Right forelimb (tissue), 1 donor: ENCODE measurements around the gene PTH2R.
"Not testable (repeated sequence)": the region's sequence is repeated elsewhere in the genome, so short reads cannot be mapped to it uniquely, and the experiment has no call there.

ENCODE experiments used
- DNase-seq: peaks from one replicate; pipeline ENCODE4 v3.0.0-alpha.2; 2018

PTH2R gene

DNA sequence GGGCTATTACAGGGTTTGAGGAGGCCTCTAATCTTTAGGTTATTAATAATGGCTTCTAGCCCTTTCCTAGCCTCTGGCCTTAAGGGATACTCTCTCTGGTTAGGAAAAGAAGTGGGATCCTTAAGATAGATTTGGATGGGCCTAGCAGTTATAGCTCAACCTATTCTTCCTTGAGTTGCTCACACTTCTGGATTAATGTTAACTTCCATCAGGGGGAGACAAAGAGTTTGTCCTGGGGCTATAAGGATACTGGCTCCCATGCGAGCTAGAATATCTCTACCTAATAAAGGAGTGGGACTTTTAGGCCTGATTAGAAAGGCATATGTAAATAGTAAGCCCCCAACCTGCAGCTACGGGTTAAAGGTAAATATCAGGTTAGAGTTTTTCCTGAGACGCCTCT lies 14.3 kb upstream of the PTH2R start:
- no peak for DNase-seq

DNA sequence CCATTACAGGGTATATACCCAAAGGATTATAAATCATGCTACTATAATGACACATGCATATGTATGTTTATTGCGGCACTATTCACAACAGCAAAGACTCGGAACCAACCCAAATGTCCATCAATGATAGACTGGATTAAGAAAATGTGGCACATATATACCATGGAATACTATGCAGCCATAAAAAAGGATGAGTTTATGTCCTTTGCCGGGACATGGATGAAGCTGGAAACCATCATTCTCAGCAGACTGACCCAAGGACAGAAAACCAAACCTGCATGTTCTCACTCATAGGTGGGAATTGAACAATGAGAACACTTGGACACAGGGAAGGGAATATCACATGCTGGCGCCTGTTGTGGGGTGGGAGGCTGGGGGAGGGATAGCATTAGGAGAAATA lies 9.8 kb upstream of the PTH2R start:
- DNase-seq = not testable (repeated sequence)

DNA sequence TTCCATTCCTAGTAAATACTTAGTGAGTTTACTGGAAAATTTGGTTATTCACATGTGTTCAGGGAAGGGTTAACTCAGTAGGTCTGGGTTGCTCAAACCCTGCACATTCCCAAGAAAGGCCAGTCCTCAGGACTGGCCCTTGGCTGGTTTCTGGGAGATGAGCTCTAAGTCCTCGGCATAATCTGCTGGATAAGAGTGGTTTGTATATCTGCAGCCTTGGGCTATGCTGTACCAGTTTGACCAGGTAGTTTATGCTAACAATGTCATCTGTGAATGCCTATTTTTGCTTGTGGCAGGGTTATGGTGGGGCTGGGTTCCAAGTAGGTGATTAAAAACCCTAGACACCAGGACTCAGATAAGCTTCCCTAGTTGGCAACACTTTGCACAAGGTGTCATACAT lies 7.4 kb upstream of the PTH2R start:
- DNase-seq = no peak

DNA sequence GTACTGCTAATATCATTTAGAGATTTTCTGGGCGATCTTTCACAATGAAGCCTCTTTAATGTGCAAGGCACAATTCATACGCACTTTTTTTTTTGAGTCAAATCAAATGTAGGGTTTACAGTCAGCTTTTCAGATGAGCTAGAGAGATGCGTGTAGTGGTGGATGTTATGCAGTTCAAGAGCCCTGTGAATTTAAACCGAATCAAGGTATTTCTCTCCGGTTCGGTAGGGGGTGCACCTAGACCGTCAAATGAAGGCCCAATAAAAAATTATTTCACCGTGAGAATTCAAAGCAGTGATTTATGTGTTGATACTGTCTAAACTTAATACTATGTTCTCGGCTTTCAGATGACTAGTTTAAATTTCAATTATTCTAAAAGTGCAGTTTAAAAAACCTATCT lies 1.1 kb downstream of the PTH2R start:
- peak; percentile 51 for DNase-seq

DNA sequence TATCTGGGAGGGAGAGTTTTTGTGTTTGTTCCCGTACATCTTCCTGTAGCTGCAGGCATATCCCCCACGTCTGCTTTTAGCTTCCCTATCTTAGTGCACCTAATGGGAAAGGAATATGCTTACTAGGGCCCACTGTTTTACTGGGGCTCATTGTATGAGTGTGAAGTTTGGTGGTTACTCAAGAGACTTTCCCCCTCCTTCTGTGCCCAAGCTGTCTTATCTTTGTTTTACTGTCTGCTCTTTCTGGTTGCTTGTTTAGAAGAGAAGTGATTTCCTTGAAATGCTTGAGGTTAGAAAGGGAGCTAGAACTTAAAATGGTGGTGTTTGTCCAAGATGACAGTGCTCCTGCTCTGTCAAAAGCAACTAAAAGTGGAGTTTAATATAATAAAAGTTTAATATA lies 7.3 kb downstream of the PTH2R start:
- no peak for DNase-seq

DNA sequence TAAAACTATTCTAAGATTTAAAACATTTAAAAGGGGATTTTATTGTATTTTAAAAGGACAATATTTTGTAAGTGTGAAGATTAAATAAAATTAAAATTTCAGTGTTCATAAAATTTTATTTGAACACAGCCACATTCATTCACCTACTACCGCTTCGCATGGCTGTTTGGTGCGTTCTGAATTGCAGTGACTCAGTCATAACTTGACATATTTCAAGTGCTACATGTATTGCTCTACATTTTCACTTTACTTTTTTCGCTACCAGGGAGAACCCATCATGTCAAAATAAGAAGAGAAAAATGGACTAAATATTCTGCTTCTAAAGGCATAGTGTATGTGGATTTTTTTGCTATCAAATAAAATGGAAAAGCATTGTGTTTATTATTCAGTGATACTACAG lies 8.7 kb downstream of the PTH2R start:
- no peak for DNase-seq

DNA sequence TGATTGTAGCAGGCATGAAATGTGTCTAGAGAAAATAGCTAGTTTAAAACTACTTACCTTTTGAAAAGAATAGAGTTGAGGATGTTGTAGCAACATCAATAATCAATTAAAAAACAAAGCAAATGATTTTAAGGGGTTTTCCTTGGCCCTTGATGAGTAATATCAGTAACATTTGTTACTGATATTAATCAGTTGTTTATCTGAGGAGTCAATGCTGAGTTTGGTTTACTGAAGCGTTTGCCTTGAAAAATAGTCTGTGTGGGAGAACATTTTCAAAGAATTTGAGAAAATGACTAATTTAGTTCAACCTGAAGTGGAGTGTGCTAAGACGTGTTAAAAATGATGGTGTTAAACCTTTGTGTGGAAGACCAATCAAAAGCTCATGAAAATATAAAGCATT lies 9.3 kb downstream of the PTH2R start:
- no peak for DNase-seq

DNA sequence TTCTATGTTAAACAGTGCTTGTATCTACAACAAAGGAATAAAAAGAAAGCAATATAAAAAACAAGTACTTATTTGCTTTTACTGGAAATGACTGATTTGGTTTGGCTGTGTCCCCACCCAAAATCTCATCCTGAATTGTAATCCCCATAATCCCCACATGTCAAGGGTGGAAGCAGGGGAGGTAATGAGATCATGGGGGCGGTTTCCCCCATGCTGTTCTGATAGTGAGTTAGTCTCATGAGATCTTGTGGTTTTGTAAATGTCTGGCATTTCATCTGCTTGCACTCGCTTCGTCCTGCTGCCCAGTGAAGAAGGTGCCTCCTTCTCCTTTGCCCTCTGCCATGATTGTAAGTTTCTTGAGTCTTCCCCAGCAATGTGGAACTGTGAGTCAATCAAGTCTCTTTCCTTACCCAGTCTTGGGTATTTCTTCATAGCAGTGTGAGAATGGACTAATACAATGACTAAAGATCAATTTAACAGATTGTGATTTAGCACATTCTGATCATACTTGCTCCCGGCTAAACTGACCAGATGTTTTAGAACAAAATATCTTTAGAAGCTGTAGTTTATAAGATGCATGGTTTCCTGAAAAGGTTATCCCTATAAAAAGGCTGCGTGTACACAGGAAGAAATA lies 19.9 kb downstream of the PTH2R start:
- DNase-seq = no peak

DNA sequence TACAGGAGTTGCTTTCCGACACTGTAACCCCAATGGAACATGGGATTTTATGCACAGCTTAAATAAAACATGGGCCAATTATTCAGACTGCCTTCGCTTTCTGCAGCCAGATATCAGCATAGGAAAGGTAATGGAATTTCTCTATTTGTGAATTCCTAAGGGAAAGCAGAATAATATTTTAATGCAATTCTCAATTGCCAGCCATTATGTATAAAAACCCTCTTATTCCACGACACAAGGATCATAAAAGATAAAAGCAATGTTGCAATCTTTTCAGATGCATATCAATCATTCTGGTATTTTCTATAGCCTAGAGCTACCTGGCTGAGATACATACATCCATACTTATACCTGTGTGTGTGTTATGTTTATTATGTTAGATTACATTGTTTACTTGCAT lies 31.2 kb downstream of the PTH2R start:
- no peak for DNase-seq

DNA sequence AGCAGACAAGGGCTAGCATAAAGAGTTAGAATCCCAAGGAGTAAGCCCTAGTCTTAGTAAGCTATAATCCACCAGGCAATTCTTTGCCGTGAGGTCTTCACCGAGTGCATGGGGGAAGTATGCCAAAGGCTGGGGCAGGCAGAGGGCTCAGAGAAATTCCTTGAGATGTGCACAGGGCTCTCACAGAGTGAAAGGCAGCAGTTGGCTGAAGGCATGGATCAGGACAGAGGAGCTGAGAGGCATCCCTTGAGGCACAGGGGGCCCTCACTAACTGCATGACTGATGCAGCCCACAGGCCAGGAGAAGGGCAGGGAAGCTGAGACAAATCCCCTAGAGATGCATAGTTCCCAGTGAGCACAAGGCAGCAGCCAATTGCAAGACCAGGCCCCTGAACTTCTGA lies 34.1 kb downstream of the PTH2R start:
- DNase-seq = no peak

DNA sequence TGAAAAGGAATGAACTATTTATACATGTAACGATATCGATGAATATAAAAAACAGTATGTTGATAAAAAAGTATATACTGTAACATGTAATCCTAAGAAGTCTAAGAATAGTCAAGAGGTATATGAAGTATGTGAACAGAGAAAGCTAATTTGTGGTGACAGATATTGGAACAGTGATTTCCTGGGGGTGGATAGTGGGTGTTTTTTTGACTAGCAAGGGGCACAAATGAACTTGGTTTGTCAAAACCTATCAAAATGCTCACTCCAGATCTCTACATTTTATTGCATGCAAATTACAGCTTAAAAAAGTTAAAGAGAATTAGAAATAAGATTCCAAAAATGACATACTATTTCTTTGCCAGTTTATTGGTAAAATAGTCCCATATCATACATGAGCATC lies 35.4 kb downstream of the PTH2R start:
- no peak for DNase-seq

DNA sequence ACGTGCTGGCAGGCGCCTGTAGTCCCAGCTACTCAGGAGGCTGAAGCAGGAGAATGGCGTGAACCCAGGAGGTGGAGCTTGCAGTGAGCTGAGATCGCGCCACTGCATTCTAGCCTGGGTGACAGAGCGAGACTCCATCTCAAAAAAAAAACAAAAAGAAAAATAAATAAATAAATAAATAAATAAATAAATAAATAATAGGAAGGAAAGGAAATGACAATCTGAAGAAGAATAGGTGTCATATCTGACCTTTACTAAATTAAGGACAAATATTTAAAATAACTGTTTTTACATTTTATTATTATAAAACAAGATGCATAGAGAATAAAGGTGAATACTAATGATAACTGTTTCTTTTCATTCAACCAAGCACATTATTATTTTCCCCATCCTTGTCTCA lies 40.9 kb downstream of the PTH2R start:
- DNase-seq = not testable (repeated sequence)

DNA sequence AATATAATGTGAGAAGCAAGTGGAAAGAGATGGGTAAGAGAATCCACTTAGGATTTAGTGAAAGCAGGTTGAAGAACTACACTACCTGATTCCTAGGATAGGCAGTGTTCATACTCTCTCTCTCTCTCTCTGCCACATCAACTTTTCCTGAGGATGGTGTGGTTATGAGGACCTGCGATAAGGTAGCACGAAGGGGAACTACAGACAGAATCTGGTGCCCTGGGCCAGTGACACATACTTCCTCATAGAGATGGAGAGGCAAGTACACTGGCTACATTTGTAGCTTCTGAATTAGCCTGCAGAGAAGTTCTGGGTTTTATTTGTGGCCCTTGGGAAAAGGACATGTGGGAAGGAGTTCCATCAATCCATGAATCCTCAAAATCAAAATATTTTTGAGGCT lies 44.5 kb downstream of the PTH2R start:
- no peak for DNase-seq

DNA sequence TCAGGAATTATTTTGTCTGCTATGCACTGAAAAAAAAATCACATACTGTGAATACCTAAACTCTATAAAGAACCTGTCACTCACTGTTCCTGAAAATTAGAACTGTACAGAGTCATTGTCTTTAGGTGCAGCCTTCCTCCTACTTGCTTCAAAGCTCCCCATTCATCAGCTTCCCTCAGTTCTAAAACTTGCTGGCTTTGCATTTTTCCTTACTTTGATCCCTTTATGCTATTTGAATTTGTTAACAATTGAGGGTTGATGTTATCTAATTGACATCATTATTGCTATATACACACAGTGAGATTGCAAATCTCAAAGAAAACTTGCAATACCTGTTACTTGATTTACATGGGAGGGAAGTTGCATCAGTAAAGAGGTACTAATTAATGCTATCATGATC lies 48.3 kb downstream of the PTH2R start:
- DNase-seq = no peak

DNA sequence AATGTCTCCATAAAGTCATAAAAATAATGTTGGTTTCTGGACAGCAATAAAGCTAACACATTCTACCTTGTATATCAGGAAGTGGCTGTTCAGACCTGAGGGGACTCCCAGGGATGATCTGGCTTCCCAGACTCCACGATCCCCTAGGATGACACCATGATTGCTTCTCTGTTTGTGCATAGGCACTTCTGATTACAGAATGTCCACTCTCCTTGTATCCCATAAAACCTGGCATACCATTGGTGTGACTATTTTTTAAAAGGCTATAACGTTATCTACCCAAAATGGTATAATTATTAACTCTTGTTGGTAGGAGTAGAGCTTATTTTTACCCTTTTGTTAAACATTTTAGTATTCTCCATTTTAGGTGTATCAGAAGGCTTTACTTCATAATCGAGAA lies 57.1 kb downstream of the PTH2R start:
- no peak for DNase-seq

DNA sequence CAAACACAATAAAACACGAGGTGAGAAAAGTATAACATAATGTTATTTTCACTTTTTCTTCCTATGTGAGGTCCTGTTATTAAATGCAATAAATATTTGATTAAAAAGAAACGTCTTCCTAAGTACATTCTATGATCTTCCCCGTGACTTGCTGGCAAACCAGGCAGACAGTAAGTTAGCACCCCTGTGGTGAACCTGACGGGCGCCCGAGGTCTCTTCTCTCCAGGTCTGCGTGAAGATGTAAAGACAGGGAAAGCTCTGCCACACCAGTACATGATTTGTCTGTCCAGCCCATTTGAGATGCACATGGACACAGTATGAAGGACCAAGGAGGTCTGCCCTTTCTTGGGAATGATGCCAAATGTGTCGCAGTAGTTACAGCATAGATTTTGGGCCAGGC lies 57.6 kb downstream of the PTH2R start:
- no peak for DNase-seq

DNA sequence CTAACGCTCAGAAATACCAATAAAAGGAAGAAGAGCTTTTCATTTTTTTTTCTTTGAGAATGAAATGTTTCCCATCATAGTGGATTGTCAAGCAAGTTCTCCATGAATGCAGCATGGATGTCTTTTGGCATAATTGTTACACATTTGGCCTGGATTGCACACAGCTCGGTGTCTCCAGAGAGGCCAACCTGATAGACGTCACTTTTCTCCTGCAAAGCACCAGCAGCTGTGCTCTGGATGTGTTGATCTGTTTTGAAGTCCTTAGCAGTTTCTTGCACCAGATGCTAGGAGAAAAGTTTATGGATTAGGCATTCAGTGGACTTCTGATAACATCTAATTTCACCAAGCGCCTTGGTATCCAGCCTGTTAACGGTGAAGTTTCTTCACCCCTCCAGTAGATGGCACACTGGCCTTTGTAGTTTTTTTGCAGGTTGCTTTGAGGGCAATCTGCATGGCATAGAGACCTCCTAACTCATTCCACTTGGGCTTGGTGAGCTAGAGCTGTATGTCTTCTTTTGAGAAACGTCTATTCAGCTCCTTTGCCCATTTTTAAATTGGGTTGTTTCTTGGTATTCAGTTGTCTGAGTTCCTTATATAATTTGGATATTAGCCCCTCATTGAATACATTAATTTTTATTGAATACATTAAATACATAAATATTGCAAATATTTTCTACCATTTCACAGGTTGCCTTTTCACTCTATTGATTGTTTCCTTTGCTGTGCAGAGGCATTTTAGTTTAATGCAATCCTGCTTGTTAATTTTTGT lies 59.7 kb downstream of the PTH2R start:
- no peak for DNase-seq

DNA sequence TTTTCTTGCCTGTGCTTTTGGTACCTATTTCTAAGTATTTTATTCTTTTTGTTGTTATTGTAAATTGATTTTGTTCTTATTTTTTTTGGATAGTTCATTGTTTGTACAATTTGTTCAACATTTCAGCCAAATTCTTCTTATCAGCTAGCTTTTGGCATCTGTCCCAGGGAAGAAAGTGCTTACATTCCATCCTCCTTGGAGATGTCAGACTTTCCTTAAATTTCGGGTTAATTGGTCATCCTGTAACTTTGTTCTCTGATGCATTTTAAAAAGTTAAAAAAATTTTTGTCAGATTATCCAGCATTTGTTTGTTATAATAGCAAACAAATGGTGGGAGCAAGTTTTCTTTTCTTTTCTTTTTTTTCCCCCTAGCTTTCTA lies 60.3 kb downstream of the PTH2R start:
- DNase-seq = no peak

DNA sequence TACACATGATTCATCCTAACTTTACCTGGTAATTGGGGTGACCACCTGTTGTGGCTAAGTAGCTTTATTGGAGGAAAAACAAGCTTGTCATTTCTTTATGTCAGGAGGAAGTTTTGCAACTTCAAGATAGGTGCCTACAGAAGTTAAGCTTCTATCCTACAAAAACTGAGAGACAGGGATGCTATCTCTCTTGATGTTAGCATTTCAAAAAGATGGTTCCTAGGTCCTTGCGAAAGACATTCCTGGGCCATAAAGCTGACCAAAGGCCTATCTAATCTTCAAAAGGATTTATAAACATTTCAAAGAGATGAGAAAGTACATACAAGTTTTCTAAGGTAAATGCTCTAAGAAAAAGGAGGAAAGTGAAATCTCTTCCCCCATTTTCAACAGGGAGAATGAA lies 61.0 kb downstream of the PTH2R start:
- DNase-seq = no peak

DNA sequence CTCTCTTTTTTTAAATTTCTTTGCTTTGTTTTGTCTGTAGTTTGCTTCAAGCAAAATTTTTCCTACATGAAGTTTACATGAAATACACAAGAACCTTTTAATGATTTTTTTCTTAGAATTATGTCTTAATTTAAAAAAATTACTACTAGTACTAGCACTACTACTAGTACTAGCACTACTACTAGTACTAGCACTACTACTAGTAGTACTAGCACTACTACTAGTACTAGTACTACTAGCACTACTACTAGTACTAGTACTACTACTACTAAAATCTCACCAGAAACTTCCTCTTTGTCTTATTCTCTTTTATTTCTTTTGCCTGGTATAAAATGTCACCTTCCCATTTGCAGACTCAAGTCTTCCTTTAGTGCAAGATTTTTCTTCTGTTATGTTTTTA lies 71.1 kb downstream of the PTH2R start:
- DNase-seq = no peak

DNA sequence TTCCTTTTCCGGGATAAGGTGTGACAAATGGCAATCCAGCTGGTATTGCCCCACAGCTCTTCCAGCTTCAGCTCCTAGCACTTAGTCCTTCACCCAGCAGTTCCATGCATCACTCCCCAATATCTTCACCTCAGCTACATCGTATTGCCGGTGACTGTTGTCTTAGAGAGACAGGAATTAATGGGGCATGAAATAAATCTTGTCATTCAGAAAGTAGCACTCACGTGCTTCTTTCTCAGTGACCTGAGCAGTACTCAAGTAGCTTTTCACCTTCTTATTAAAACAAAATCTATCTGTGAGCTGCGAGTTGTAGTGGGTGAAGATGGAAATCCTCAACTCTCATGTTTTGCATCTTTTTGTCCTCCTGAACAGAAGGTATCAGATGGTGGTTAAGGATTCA lies 72.8 kb downstream of the PTH2R start:
- no peak for DNase-seq

DNA sequence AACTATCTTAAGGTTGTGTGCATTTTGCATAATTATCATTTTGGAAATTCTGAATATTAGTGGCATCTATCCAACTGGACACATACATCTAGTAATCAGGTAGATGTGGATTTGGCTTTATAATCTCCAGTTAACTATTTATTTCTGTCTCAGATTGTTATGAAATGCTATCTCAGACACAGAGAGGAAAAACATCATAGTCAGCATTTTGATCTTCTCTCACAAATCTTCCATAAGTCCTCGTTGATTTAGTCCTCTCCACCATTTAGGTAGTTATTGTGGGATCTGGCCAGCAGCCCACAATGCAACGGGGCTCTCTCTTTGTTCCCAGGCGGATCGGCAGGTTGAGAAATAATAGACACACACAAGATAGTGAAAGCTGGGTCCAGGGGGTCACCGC lies 75.4 kb downstream of the PTH2R start:
- not testable (repeated sequence) for DNase-seq

DNA sequence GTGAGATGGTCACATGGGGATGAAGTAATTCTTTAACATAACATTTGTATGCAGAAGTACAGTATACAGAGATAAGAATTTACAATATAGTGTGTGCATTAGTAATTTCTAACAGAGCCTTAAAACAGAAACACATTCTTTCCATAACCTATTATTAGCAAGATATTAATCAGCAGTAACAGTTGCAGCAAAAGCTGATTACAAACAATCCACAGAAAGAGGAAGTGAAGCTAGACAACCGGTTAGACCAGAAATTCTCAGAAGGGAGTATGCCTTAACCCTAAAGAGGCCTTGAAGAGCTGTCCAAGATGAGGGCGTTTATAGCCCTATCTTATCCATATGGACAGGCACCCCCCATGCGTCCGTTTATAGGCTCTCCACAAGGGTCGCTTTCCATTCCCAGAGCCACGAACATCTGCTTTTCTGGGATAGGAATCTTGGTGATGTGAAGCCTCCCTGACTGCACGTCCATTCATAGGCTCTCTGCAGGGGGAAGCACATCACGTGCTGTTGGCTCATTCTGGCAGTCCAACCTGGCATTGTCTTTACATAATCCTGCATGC lies 75.9 kb downstream of the PTH2R start:
- DNase-seq = not testable (repeated sequence)

DNA sequence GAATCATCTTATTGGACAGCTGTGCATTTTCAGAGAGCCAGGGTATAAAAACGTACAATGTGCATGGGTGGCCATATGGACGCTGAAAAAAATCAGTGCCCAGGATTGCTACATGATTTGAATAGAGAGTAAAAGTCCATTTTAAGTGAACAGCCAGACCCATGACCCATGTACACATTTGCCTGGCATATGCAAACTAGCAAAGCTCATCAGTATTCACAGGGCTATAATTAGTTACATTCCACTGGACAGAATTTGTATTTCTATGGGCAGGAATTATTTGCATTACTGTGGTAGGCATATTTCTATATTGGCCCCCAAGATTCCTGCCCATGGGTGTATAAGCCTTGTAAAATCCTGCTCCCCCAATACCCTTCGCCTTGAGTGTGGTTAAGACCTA lies 78.8 kb downstream of the PTH2R start:
- DNase-seq = no peak
